Measurements from ENCODE around the gene BTC.
A peak's percentile ranks its signal among the peaks of the same experiment; 100 is the strongest.
"Not testable (repeated sequence)": the region's sequence is repeated elsewhere in the genome, so short reads cannot be mapped to it uniquely, and the experiment has no call there.

The BTC gene

GRCh38 chr4:74768857-74769525 is 25.3 kb downstream of the BTC start:
- no peak for DNase-seq
- intact Hi-C loops (cut with DNase I) = no loop called here

- intact Hi-C loops (cut with DNase I) = no loop called here
- no peak for DNase-seq
Measured at GRCh38 chr4:74764119-74764518, 30.2 kb downstream of the BTC start.

- intact Hi-C loops (cut with DNase I) = no loop called here
- DNase-seq = no peak
Measured at GRCh38 chr4:74758551-74759145, 35.7 kb downstream of the BTC start.

- intact Hi-C loops (cut with DNase I) = no loop called here
- DNase-seq = no peak
Measured at GRCh38 chr4:74757136-74757535, 37.2 kb downstream of the BTC start.

- intact Hi-C loops (cut with DNase I) = no loop called here
- peak in 1 of 42 donors; percentile 42 for DNase-seq
Measured at GRCh38 chr4:74755486-74755885, 38.8 kb downstream of the BTC start.

GRCh38 chr4:74754218-74754617 is 40.1 kb downstream of the BTC start:
- intact Hi-C loops (cut with DNase I) = no loop called here
- no peak for DNase-seq

- DNase-seq = no peak
- intact Hi-C loops (cut with DNase I) = no loop called here
Measured at GRCh38 chr4:74752798-74753197, 41.5 kb downstream of the BTC start.

- intact Hi-C loops (cut with DNase I) = no loop called here
- no peak for DNase-seq
Measured at GRCh38 chr4:74751856-74752255, 42.5 kb downstream of the BTC start.

- intact Hi-C loops (cut with DNase I) = no loop called here
- no peak for DNase-seq
Measured at GRCh38 chr4:74751247-74751646, 43.1 kb downstream of the BTC start.

- DNase-seq = no peak
- intact Hi-C loops (cut with DNase I) = no loop called here
Measured at GRCh38 chr4:74742185-74742584, 52.1 kb downstream of the BTC start.

- no peak for DNase-seq
- intact Hi-C loops (cut with DNase I) = no loop called here
Measured at GRCh38 chr4:74738464-74739143, 55.7 kb downstream of the BTC start.

GRCh38 chr4:74734995-74735394 is 59.3 kb downstream of the BTC start:
- intact Hi-C loops (cut with DNase I) = no loop called here
- DNase-seq = no peak

- intact Hi-C loops (cut with DNase I) = no loop called here
- DNase-seq = no peak
Measured at GRCh38 chr4:74733756-74734155, 60.6 kb downstream of the BTC start.

- DNase-seq = no peak
- intact Hi-C loops (cut with DNase I) = no loop called here
Measured at GRCh38 chr4:74724979-74725378, 69.3 kb downstream of the BTC start.

- no peak for DNase-seq
- intact Hi-C loops (cut with DNase I) = no loop called here
Measured at GRCh38 chr4:74716436-74716765, 77.9 kb downstream of the BTC start.

- DNase-seq = no peak
- intact Hi-C loops (cut with DNase I) = no loop called here
Measured at GRCh38 chr4:74715706-74716435, 78.5 kb downstream of the BTC start.

GRCh38 chr4:74714611-74715130 is 79.7 kb downstream of the BTC start:
- no peak for DNase-seq
- intact Hi-C loops (cut with DNase I) = no loop called here

GRCh38 chr4:74708135-74708534 is 86.2 kb downstream of the BTC start:
- DNase-seq; intact Hi-C loops (cut with DNase I): not testable (repeated sequence)

Data from head of caudate nucleus (tissue), 42 donors.